Stimulated activated CD4-positive, alpha-beta T cell treated with anti-CD3 and anti-CD28 coated beads, Interleukin-1b, Interleukin-23, amount 100 ng/mL, for 4 hours (primary cell): ENCODE data around the gene TYW1B.
"Not testable (repeated sequence)": the region's sequence is repeated elsewhere in the genome, so short reads cannot be mapped to it uniquely, and the experiment has no call there.

Experiments used
- DNase-seq, 2 donors: peaks; one replicate each; pipeline ENCODE4 v3.0.0-alpha.2; 2020; ENCODE audit warnings: low read depth in 2 of 2

The TYW1B gene

GRCh38 chr7:72816370-72817157 lies 11.4 kb downstream of the TYW1B start:
- DNase-seq: not testable (repeated sequence)

GRCh38 chr7:72810437-72810836 lies 17.6 kb downstream of the TYW1B start:
- DNase-seq: not testable (repeated sequence)

GRCh38 chr7:72808511-72808910 lies 19.5 kb downstream of the TYW1B start:
- not testable (repeated sequence) for DNase-seq

GRCh38 chr7:72806851-72807250 lies 21.1 kb downstream of the TYW1B start:
- not testable (repeated sequence) for DNase-seq

GRCh38 chr7:72805526-72806494 lies 22.2 kb downstream of the TYW1B start:
- DNase-seq: no peak

- DNase-seq: not testable (repeated sequence)
Measured at GRCh38 chr7:72803778-72804177, 24.2 kb downstream of the TYW1B start.

GRCh38 chr7:72801564-72801963 lies 26.4 kb downstream of the TYW1B start:
- not testable (repeated sequence) for DNase-seq

- not testable (repeated sequence) for DNase-seq
Measured at GRCh38 chr7:72795401-72795800, 32.6 kb downstream of the TYW1B start.

GRCh38 chr7:72793791-72794190 lies 34.2 kb downstream of the TYW1B start:
- no peak for DNase-seq

- DNase-seq: not testable (repeated sequence)
Measured at GRCh38 chr7:72790698-72791060, 37.3 kb downstream of the TYW1B start.

- not testable (repeated sequence) for DNase-seq
Measured at GRCh38 chr7:72790048-72790697, 37.8 kb downstream of the TYW1B start.

GRCh38 chr7:72785166-72785955 lies 42.6 kb downstream of the TYW1B start:
- no peak for DNase-seq

GRCh38 chr7:72783601-72784370 lies 44.2 kb downstream of the TYW1B start:
- not testable (repeated sequence) for DNase-seq

- DNase-seq: no peak
Measured at GRCh38 chr7:72781631-72782030, 46.4 kb downstream of the TYW1B start.

- DNase-seq: no peak
Measured at GRCh38 chr7:72781161-72781560, 46.8 kb downstream of the TYW1B start.

- DNase-seq: not testable (repeated sequence)
Measured at GRCh38 chr7:72780289-72780894, 47.6 kb downstream of the TYW1B start.

GRCh38 chr7:72777167-72777566 lies 50.8 kb downstream of the TYW1B start:
- not testable (repeated sequence) for DNase-seq

- not testable (repeated sequence) for DNase-seq
Measured at GRCh38 chr7:72772627-72773026, 55.4 kb downstream of the TYW1B start.

GRCh38 chr7:72766994-72767393 lies 61.0 kb downstream of the TYW1B start:
- DNase-seq: not testable (repeated sequence)

- DNase-seq: no peak
Measured at GRCh38 chr7:72760602-72761001, 67.4 kb downstream of the TYW1B start.
